ENCODE data around the gene TEX19.

Gene TEX19, protein sequence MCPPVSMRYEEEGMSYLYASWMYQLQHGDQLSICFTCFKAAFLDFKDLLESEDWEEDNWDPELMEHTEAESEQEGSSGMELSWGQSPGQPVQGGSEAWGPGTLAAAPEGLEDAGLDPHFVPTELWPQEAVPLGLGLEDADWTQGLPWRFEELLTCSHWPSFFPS

DNA sequence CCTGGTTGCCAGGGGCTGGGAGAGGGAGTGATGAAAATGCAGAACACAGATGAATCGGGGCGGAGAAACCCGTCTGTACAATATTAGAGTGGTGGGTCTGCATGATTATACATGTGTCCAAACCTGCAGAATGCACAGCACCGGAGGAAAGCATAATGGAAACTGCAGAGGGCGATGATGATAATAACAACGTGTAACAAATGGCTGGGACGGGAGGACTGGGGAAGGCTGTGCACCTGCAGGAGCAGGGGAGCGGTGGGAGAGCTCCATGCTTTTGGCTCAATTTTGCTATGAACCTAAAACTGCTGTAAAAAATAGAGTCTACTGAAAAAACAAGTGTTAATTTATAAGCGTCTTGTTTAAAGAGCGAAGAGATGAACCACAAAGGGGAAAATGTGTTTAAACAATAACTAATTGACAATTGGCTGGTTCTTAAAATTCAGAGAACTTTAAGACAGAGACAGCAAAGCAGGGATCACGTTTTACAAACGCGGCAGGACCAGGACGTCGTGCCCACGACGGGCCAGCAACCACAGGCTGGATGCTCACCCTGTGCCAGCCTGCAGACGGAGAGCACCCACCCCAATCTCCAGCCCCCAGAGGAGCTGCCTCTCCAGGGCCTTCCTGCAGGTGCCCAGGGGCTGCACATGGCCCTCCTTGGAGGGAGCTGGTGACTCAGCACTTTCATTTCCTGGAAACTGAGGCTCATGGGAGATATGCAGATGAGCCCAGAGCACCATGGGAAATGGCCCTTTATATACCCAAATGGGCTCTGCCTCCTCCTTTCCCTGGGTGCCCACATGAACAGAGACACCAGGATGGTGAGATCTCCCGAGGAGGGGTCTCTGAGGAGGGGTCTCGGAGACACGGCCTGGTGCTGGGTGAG is at the start of gene TEX19:
Gene TEX19, plus strand, starts transcription at position 783 of the 886 bp plus-strand sequence. CDS start 2,904 bp downstream, outside the sequence.
- no peak for DNase-seq (ENCODE audit: low spot score)

DNA sequence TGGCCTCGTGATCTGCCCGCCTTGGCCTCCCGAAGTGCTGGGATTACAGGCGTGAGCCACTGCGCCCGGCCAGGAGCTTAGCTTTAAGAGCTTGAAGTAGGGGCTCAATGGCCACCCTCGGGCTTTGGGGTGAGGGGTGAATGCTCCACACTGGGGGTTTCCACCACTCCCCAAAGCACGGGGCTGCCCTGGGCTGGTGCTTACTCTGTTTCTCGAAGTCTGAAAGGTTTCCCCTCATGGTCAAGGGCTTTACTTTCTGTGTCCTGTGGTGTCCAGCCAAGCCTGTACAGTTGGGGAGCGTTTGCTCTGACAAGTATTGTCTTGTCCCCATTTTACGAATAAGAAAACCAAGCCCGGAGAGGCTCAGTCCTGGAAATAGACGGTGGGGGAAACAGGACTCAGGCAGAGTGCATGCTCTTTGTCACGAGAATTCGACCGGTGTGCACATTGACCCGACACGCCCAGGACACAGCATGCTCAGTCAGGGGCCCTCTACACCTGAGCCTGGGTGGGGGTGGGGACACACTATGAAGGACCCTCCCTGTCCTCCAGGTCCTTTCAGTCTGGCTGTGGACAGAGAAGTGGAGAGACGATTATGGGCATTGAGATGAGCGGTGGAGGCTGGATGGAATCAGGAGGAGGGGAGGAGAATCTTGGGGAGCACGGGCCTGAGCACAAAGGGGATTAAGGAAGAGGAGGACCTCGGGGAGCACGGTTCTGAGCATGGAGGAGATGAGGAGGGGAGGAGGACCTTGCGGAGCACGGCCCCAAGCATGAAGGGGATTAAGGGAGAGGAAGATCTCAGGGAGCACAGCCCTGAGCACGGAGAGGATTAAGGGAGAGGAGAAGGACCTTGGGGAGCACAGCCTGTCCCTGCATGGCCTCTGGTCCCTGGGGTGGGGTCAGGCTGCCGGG is 49.1 kb upstream of the TEX19 start:
- no peak for DNase-seq (ENCODE audit: low spot score)

DNA sequence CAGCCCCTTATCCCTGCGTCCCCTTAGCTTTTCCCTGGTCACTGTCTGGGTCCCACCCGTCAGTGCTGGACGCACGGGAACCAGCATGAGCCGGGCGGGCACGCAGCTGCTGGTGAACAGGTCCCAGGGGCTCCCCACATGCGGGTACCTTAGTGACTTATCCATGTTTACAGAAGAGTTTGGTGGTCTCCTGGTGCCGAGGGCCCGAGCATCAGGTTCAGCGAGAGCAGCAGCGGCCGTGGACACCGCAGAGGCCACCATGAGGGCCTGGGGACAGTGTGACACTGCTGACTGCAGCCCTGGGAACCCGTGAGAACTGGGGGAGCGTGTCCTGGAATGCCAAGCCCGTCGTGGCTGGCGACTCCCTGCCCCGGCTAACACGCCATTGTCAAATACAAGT is 48.2 kb upstream of the TEX19 start:
- no peak for DNase-seq (ENCODE audit: low spot score)

DNA sequence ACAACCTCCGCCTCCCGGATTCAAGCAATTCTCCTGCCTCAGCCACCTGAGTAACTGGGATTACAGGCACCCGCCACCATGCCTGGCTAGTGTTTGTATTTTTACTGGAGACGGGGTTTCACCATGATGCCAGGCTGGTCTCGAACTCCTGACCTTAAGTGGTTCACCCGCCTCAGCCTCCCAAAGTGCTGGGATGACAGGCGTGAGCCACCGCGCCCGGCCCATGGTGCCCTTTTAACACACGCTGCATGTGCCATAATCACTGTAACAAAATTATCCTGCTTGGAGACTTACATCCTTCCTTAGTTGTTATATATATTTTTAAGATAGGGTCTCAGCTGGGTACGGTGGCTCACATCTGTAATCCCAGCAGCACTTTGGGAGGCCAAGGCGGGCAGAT is 47.1 kb upstream of the TEX19 start:
- no peak for DNase-seq (ENCODE audit: low spot score)

DNA sequence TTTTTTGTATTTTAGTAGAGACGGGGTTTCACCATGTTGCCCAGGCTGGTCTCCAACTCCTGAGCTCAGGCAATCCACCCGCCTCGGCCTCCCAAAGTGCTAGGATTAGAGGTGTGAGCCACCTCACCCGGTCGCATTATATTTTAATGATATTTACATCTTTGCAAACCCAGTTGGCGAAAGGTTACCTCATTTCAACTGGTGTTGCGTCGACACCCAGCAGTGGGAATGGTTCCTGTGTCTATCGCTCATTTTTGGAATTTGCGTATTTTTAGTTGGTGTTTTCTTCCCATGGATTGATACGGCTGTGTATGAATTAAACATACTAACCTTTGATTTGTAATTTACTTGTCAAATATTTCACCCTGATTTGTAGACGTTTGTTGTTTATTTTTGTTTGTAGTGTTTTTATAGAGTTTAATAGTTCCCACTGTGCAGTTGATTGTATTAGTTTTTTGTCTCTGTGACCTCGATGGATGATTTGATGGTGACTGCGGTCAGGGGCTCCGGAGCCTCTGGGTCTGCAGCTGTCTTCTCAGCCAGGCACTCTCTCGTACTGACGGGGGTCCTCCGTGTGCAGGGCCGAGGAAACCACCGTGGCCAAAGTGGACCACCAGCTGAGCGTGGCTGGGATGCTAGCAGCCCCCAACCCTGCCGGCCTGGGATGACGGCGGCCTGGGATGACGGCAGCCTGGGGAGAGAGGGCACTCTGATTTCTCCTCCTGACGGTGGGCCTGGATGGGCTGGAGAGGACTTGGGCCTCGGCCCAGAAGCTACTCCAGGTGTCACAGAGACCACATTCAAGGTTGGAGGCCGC is 45.6 kb upstream of the TEX19 start:
- DNase-seq (ENCODE audit: low spot score), result no peak

DNA sequence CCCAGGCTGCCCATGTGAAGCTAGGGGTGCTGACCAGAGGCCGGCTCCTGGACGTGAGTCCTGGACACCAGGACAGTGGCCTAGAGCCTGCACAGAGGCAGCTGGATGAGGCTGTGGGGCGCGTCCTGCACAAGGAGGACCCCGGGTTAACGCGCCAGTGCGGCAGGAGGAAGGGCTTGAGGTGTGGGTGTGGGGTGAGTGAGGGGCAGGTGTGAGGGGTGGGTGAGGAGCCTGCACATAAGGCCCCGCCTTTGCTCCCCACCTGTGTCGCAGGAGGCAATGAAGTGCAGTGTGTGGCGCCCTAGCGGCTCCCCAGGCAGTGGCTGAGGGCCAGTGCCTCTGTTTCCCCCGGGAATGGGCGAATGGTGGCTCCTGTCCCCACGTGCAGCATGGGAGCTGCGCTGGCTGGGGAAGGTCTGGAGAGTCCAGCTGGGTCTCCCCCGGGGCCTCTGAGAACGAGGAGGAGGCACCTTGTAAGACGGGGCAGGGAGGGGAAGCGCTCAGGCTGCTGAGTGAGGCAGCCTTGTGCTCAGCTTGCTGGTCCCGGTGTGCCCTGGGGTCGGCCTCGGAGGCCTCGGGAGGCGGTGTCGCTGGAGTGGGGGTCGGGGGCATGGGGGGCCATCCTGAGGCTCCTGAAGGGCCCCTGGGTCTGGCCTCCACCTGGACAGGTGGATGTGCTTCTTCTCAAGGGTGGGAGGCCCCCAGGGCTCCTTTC is 44.9 kb upstream of the TEX19 start:
- DNase-seq (ENCODE audit: low spot score), result no peak

DNA sequence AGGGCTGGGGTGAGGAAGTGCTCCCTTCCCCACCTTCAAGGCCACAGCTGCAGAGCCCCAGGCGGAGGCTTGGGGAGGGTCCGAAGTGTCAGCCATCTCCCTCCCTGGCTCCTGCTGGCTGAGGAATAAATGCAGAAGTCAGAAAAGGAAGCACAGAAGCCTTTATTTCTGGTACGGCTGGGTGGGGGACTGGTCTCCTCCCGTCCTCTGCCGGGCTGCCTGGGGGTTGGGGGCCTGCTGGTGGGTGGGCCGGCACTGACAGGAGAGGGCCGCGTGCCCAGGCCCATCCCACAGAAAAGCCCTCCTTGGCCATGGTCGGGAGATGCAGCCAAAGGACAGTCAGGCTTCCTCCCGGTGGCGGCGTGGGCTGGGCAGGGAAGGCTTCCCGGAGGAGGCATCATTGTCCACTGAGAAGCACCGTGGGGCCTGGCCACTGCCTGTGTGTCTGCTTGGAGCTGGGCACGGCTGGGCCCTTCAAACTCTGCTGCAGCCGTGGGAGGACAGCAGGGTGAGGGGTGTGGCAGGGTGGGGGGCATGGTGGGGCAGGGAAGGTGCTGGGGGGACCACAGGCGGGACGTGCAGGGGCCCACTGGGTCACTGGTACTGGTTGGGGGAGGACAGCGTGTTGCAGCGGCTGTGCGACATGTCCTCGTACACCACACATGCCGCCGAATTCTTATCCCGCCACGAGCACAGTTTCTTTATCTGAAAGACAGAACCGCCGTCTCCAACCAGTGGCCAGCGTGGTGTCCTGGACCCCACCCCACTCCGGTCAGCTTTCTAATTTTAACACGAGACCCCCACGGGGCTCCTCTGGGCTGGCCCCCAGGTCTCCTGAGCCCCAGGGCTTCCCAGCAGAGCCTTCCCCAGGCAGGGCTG is 44.1 kb upstream of the TEX19 start:
- no peak for DNase-seq (ENCODE audit: low spot score)

DNA sequence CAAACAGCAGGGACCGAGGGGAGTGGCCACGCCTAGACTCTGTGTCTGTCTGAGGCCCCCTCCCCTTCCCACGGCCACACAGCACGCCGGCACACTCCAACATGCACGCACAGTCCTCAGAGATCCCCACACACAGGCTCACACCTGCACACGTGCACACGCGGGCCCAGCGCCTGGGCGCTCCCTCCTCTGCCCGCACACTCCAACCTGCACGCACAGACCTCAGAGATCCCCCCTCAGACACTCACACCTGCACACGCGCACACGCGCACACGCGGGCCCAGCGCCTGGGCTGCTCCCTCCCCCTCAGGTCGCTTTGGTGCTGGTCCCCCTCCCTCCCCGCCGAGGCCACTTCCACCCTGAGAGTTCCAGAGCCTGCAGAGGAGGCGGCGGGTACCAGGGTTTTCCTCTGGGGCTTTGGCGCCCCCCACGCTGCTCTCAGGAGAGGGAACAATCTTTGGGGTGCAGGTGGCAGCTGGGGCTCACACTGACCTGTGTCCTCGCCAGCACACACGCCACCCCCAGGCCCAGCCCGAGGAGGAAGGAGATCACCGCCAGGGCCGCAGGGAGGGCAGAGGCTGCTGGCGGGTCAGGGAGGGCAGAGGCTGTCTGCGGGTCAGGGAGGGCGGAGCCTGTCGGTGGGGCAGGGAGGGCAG is 43.2 kb upstream of the TEX19 start:
- no peak for DNase-seq (ENCODE audit: low spot score)

DNA sequence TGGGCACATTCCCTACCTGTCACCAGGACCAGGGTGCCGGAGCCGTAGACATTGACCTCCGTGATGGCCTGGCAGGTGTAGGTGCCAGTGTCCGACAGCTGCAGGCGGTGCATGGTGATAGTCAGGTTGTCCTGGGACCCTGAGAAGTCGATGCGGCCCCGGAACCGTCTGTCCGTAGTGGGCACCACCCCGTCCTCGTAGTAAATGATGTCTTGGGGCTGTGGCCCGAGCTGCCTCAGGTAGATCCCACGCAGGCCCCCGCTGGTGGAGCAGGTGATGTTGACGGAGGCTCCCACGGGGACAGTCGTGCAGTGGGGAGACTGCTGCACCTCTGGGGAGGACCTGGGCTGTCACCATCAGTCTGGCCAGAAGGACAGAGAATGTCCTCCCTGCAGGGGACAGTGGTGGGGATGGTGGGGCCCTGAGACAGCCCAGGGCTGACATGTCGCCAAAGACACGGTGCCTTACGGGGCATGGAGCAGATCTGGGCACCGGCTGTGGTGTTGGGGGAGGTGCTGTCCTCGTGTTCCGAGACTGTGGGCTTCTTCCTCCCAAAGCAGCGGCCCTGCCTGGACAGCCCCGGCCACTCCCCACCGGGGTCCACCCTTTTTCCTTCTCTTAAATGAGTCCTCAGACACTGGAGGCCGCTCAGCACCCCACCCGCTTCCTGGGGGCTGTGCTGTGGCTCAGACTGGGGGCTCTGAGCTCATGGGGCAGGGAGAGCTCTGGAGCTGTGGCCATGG is 42.2 kb upstream of the TEX19 start:
- no peak for DNase-seq (ENCODE audit: low spot score)

DNA sequence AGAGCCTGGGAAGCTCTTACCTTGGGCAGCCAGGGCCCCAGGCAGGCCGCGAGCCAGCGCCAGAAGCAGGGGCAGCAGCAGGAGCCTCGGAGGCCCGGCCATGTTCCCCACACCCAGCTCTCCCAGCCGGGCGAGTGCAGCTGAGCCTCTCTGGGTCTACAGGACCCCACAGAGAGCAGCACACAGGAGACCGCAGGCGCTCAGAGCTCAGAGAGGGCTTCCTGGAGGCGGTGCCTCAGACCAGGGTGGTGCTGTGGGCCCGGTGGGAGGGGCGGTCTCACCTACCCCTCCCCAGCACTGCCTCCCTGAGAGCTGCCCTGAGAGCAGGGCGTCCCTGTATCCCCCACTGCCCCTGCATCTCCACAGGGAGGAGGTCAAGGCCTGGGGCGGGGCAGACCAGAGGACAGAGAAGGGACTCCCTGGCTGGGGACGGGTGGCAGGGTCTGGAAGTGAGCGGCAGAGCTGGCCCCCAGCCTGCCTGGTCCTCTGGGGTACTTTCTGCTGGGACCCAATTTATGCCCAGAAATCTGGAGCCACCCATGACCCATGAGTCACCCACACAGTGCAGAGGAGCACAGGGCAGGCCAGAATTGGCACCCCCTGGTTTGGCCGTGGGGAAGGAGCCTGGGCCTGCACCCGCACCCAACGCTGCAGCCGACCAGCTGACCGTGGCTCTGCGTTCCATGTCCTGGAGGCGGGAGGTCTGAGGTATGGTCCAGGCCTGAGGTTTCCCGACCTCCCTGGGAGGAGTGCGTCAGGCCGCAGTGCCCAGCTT is 41.5 kb upstream of the TEX19 start, which contains the start of gene CD7:
Gene CD7, minus strand, starts transcription at position 215 of the 775 bp plus-strand sequence. Its CDS starts 113 bp downstream, at position 102.
- DNase-seq (ENCODE audit: low spot score), result no peak

DNA sequence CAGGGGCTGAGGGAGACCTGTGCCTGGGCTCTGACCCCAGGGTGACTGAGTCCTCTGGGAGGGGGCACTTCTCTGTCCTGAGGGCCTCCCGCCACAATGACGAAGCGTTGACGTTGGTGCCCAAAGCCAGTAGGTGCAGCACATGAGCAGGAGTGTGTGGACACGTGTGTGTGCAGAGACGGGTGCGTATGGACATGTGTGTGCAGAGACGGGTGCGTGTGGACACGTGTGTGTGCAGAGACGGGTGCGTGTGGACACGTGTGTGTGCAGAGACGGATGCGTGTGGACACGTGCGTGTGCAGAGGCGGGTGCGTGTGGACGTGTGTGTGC is 40.9 kb upstream of the TEX19 start:
- no peak for DNase-seq (ENCODE audit: low spot score)

DNA sequence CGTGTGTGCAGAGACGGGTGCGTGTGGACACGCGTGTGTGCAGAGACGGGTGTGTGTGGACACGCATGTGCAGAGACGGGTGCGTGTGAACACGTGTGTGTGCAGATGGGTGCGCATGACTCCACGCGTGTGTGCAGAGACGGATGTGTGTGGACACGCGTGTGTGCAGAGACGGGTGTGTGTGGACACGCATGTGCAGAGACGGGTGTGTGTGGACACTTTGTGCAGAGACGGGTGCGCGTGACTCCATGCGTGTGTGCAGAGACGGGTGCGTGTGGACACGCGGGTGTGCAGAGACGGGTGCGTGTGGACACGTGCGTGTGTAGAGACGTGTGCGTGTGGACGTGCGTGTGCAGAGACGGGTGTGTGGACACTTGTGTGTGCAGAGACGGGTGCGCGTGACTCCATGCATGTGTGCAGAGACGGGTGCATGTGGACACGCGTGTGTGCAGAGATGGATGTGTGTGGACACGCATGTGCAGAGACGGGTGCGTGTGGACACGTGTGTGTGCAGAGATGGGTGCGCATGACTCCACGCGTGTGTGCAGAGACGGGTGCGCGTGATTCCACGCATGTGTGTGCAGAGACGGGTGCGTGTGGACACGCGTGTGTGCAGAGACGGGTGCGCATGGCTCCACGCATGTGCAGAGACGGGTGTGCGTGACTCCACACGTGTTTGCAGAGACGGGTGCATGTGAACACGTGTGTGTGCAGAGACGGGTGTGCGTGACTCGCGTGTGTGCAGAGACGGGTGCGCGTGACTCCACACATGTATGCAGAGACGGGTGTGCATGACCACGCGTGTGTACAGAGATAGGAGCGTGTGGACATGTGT is 40.1 kb upstream of the TEX19 start:
- DNase-seq (ENCODE audit: low spot score), result no peak

DNA sequence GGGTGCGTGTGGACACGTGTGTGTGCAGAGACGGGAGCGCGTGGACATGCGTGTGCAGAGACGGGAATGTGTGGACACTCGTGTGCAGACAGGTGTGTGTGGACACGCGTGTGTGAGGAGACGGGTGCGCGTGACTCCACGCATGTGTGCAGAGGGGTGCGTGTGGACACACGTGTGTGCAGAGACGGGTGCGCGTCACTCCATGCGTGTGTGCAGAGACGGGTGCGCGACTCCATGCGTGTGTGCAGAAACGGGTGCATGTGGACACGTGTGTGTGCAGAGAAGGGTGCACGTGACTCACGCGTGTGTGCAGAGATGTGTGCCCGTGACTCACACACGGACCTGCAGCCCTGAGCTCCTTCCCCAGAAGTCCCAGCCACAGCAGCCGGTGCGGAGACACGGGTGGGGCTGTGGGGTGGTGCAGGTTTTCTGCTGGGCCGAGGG is 39.4 kb upstream of the TEX19 start:
- DNase-seq (ENCODE audit: low spot score), result no peak

DNA sequence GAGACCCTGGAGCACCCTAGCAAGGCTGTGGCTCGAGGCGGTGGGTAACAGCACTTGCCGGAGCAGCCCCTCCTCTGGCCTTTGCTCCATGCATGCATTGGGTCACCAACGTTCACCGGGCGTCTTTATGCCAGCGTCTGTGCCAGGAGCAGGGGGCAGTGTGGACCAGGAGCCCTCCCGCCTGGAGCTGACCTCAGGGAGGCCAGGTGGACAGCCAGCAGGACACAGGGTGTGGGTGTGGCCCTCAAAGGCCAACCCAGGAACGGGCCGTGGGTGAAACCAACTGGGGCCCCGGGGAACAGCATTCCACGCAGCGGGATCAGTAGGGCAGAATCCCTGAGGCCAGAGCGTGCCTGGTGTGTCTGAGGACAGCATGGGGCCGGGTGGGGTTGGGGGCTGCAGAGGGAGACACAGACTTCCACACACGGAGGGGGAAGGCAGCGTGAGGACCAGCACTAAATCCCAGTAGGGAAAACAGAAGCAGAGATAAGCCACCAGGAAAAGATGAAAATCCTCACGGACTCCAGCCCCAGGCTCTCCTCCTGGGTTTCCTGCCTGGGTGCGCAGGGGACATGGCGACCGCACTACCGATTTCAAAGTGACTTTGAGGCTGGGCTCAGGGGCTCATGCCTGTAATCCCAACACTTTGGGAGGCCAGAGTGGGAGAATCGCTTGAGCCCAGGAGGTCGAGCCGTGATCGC is 38.8 kb upstream of the TEX19 start:
- no peak for DNase-seq (ENCODE audit: low spot score)

DNA sequence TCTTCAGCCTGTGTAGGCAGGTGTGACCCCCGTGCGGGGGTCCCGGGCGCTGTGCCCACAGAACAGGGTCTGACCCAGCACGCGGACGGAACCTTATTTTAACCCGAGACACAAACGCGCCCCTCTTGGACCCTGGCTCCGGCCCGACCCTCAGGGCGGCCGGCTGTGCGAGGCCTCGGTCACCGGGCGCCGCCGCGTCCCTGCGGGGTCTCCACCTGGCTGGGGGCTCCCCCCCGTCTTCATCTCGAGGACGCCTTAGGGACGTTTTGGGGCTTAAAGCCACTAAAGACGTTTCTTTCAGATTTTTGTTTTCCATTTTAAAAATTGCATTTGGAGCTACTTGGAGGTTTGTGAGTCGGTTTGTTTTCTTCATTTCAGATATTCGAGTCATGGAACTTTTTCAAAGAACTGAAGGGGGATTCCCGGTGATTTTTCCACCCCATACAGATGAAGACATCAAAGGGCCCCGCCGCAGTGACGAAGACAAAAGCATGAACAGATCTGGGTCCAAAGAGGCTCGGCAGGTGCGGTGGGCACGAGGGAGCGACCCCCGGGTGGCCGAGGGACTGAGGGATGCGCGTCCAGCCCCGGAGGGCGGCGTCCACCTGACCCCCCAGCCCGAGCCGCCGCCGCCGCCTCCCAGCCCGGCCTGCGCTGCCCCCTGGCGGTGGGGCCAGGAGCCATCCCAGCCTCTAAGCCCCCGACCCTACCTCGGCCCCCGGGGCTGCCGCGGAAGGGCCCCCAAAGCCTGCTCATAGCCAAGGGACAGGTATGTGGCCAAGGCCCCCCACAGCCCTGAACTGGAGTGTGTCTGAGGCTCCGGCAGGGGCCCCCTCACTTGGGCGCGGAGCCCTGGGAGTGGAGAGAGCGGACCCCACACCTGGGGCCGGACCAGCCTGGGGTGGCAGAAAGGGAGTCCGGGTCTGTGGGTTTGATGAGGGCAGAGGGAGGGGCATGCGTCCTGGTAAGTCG is 37.8 kb upstream of the TEX19 start:
- no peak for DNase-seq (ENCODE audit: low spot score)

All from COLO829 (cell line).